Left renal pelvis (tissue), 4 donors: ENCODE measurements around the gene OLA1. TPM values are rescaled to one million over a fixed set of nuclear protein-coding genes. Genes with fewer than 3 reads are reported as not detected.

Experiments used
- DNase-seq, 4 donors: peaks; one replicate each; pipeline ENCODE4 v3.0.0-alpha.2; 2013; ENCODE audit warnings: low read depth in 4 of 4, low spot score in 3 of 4
- polyA plus RNA-seq, 4 donors: library from polyadenylated mRNA; unstranded; fragments of 120-200 nt; gene quantifications; one replicate each; pipeline ENCODE4 v1.2.1, GENCODE V29; 2013; ENCODE audit not compliant: insufficient read length in 4 of 4

Gene OLA1
- polyA plus RNA-seq, 4 donors, result 99.6 to 200 (median 161) TPM

GRCh38 chr2:174124181-174124580 is 124.2 kb downstream of the OLA1 start:
- DNase-seq, result no peak

DNA sequence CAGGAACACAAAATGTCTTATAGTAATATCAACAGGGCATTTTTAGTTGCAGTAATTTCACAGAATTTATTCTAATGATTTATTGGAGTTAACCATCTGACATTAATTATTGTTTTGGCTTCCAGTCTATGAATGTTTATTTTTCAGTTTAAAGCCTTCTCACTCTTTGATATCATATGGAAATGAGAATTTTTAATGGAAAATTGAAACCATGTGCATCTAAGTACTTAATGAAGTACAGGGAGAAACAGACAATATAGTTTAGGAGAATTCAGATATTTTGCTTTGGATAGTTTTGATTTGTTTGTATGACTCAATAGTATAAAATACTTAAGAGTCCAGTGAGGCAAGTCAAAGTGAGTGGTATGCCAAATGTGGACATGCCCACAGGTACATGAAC is 126.1 kb downstream of the OLA1 start:
- no peak for DNase-seq

GRCh38 chr2:174121612-174122011 is 126.7 kb downstream of the OLA1 start:
- DNase-seq, result no peak

DNA sequence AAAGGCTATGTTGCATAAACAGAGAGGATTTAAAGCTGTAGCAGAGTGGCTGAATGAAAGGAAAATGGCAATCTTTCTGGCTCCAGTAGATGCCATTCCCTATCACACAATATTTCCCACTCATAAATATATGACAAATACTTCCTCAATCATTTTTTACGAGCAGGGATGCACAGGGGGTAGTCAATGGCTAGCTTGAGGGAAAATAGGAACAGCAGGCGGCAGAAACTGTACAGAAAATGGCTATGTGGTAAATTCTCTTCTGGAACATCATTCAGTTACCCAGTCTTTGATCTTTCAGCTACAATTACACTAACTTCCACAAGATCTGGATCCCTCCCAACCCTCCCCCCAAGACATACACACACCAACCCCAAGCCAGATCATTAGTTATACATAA is 127.2 kb downstream of the OLA1 start:
- DNase-seq, result no peak

- no peak for DNase-seq
Measured at GRCh38 chr2:174120346-174120745, 128.0 kb downstream of the OLA1 start.

DNA sequence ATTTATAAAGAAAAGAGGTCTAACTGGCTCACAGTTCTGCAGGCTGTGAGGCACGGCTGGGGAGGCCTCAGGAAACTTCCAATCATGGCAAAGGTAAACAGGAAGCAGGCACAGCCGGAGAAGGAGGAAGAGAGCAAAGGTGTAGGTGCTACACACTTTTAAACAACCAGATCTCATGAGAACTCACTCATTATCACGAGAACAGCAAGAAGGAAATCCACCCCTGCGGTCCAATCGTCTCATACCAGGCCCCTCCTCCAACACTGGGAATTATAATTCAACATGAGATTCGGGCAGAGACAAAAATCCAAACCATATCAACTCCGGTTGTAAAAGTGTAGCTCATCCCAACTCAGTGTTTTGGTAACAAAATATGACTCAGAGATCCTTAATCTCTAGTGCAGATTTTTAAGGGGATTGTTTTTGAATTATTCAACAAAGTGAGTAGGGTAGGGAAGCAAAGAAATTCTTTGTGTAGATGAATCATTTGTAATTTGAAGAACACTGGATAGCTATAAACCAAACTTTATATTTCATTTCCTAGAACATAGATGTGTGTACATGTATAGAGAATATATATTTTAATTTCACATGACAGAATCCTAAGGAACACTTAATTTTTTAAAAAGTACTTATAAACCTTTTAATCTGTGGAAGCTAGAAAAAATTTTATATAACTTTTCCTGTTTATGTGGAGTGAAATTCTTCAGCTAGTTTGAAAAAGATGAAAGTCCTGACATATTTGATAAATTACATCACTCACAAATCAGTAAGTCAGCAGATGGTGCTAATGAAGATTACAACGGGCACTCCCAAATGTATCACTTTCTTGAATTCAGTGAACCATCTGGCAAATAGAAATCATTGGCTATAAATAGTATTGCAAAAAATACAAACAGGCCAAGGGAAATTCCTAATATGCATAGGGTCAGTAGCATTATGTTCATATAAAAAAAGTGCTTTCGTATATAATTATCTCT is 130.1 kb downstream of the OLA1 start:
- DNase-seq, result no peak

DNA sequence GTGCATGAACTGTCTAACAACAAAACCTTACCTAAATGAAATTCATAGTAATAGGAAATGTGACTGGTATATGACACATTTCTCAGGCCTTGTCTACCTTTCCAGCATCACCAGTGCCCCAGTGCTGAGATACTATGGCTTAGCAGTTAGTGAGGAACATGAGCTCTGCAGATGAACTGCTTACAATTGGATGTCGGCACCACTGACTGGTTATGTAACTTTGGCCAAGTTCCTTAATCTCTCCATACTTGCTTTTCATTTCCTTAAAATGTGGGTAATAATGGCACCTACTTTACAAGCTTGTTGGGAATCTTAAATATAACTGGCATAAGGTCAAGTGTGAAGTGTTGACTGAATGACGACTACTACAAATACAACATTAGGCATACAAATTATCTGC is 136.3 kb downstream of the OLA1 start:
- no peak for DNase-seq

DNA sequence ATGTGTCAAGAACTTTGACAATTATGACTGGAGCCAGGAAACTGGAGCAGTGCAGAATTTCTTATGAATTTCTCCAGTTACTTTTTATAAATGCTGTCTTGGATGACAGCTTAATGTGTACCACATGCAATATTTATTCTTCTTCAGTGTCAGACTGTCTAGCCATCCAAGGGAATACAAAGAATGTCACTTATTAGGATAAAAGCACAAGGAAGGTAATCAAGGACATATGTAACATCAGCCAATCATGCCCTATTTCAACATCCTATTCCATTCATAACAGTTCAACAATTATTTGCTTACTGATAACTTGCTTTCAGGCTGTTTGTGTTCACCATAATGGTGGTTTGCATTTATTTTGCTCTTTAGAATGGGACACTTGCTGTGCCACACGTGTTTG is 139.8 kb downstream of the OLA1 start:
- DNase-seq, result no peak

DNA sequence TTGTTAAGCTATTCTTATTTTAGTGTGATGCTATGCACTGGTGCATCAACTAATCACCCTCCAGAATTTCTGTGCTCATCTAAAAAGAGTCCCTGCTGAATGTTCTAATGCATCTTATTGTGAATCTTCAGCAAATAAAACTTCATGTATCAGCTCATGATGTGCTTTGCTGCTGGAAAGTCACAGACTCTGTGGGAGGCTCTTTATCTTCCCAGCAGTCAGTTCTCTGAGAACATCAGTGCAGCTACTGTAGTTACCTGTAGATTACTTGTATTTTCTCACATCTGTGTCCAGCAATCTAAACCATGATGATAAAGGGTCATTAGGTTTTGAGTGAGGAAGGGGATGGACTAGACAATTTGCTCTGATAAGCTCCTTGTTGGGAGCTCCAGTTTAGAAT is 141.6 kb downstream of the OLA1 start:
- DNase-seq, result no peak

DNA sequence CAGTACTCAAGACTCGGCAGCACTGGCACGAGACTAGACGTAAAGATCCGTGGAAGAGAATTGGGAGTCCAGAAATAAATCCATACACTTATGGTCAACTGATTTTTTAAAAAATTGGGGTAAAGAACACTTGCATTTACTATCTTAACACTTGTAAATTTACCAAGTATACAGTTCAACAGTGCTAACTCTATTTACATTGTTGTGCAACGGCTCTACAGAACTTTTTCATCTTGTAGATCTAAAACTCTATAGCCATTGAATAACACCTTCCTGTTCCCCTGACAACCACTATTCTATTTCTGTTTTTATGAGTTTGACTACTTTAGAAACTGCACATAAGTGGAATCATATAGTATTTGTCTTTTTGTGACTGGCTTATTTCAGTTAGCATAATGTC is 153.8 kb downstream of the OLA1 start:
- no peak for DNase-seq

- DNase-seq, result no peak
Measured at GRCh38 chr2:174090476-174090875, 157.9 kb downstream of the OLA1 start.

DNA sequence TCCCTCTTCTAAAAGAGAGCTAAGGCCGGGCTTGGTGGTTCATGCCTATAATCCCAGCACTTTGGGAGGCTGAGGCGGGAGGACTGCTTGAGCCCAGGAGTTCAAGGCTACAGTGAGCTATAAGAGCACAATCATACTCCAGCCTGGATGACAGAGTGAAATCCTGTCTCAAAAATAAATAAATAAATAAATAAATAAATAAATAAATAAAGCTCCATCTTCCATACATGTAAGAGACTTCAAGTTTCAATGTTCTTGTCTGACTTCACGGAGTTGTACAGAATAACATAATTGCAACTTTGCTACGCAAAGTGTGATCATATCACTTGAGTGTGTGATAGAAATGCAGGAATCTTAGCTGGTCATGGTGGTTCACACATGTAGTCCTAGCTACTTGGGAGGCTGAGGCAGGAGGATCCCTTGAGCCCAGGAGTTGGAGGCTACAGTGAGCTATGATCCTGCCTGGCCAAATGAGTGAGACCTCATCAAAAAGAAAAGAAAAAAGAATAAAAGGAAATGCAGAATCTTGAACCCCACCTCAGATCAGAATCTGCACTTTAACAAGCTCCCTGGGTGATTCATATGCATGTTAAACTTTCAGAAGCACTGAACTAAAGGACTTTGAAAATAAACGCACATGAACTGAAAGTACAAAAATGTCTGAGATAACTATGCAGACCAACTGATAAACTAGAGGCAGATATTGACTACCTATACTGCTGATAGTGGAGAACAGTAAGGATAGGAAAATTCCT is 159.4 kb downstream of the OLA1 start:
- no peak for DNase-seq

DNA sequence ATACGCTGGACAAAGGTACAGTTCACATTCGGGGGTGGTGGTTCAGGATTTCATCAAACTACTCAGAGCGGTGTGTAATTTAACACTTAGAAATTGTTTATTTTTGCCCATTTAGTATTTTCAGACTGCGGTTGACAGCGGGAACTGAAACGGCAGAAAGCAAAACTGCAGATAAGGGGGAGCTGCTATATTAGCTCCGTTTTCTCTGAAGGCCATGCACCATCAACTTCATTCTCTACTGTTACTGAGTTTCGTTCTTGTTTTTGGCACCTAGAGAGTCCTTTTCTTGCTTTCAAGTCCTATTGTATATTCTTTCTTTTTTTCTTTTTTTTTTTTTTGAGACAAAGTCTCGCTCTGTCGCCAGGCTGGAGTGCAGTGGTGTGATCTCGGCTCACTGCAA is 161.6 kb downstream of the OLA1 start:
- no peak for DNase-seq

DNA sequence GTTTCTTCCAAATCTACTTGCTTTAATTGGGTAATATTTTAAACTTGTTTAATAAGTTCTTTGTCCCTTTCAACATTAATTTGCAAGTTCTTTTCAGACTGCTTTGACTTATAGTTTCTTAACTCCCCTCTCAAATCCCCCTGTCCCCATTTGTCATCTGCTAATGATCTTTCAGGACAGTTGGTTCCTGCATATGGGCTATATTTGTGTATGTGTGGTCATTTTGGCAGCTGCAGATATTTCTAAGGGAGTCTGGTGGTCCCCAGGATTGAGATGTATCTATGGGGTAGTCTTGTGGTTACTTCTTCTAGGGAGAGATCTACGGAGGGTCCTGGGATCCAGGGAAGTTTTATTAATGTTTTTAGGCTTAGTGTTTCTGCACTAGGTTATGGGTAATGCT is 162.6 kb downstream of the OLA1 start:
- DNase-seq, result no peak

DNA sequence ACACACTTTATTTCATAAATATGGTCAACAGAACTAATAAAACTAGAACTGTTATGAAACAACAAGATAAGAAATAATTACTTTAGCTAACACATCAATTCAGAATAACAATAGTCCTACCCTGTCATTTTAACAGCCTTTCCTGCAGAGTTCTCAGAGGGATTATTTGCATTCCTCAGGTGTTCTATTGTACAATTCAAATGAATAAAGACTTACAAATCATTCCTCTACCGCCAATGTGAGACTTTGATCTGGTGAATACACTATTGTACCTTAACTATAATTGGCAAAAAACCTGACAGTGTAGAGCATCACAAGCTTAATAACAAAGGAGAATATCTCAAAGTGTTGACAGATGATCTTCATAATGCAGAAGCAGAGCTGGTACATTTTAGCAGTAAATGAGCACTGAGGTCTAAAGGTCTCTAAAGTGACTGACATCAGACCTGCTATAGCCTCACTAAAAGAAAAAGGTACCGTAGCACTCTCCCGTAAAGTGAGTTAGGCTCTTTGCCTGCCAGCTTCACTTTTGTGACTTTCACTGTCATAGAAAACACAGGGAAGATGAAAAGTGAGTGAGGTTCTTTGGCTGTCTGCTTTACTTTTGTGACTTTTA is 164.4 kb downstream of the OLA1 start:
- DNase-seq, result no peak

DNA sequence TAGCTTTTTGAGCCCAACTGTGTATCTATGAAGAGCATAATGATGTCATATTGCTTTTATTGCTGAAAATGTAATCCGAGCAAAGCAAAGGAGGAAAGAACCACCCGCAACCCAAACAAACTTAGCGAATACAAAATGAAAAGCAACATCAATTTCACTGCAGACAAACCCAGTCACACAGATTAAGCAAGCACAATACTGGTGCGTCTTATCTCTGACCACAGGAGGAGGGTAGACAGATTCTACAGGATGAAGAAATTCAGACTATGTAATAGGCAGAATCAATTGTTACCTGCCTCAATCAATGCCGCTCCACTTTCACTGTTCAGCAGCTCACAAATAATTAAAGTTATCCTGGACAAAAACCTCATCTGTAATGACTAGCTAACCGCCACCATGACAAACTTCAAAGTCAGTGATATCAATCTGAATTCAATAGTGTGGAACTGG is 167.6 kb downstream of the OLA1 start:
- no peak for DNase-seq

- no peak for DNase-seq
Measured at GRCh38 chr2:174078275-174078674, 170.1 kb downstream of the OLA1 start.

GRCh38 chr2:174076975-174077374 is 171.4 kb downstream of the OLA1 start:
- DNase-seq, result no peak

- no peak for DNase-seq
Measured at GRCh38 chr2:174076040-174076439, 172.3 kb downstream of the OLA1 start.

DNA sequence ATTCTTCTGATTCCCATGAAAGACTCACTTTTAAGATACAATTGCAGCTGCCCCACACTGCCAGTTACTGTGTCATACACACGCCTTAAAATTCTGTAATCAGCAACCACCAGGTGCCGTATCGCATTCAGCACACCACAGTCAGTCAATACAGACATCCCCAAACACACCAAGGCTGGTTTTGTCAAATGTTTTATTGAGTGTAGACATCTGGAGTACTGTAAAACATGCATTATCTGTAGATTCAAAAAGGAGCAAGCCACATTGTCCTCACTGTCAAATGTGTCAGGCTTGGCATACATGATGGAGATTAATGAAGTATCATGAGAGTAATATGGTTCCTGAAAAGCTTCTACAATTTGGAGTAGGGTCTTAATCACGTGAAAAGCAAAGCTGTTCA is 173.5 kb downstream of the OLA1 start:
- DNase-seq, result no peak

GRCh38 chr2:174072857-174073256 is 175.5 kb downstream of the OLA1 start:
- no peak for DNase-seq
